ENCODE results near the gene XCR1. TPM values are rescaled to one million over a fixed set of nuclear protein-coding genes. Genes with fewer than 3 reads are reported as not detected.
A peak's percentile ranks its signal among the peaks of the same experiment; 100 is the strongest.

The XCR1 gene
- total and polyA plus RNA-seq, 8 donors = 0.07 to 2.0 (median 0.70) TPM

GRCh38 chr3:45995236-45996192, 31.8 kb downstream of the XCR1 start, which contains the start of gene FYCO1:
Gene FYCO1 (minus strand): TSS chr3:45995824. CDS start chr3:45984910, 10,914 bp downstream.
- Histone ChIP-seq H3K4me3 (peak within 1 kb of the TSS; percentile 70 to 96), H3K27ac (peak within 1 kb of the TSS; percentile 87 to 91), H3K9me3 (no peaks in the 10 kb centered on the region), H3K36me3 (no peaks in the 10 kb centered on the region), H3K27me3 (no peaks in the 10 kb centered on the region), H3K4me1 (peaks cover 23 to 49% of the 10 kb centered on the region in 2 donors)
- TF ChIP-seq CTCF (IDR thresholded peaks at IDR 0.05) = peak in 1 of 2 donors; percentile 9
- intact Hi-C loops (cut with DNase I) = no loop called here
- peak; percentile 84 to 99 (median 94) for DNase-seq
- peak; percentile 98 for ATAC-seq

- intact Hi-C loops (cut with DNase I) = no loop called here
- Histone ChIP-seq H3K36me3 (no peaks in the 10 kb centered on the region), H3K4me1 (peaks cover 26 to 57% of the 10 kb centered on the region in 2 donors), H3K9me3 (no peaks in the 10 kb centered on the region), H3K4me3 (peak overlapping the region; percentile 70 to 96), H3K27ac (peak overlapping the region; percentile 87 to 91), H3K27me3 (no peaks in the 10 kb centered on the region)
- no peak for TF ChIP-seq CTCF (IDR thresholded peaks at IDR 0.05)
- ATAC-seq (peak; percentile 48), DNase-seq (no peak)
These were observed 32.7 kb downstream of the XCR1 start for GRCh38 chr3:45994419-45995235.

- no peak for ATAC-seq
- intact Hi-C loops (cut with DNase I) = no loop called here
These were observed 33.8 kb downstream of the XCR1 start for GRCh38 chr3:45993421-45994027.

GRCh38 chr3:45992821-45993221, 34.5 kb downstream of the XCR1 start:
- Histone ChIP-seq H3K4me1 (peaks cover 39 to 75% of the 10 kb centered on the region in 2 donors), H3K4me3 (no peak overlapping the region), H3K27me3 (no peaks in the 10 kb centered on the region), H3K9me3 (no peaks in the 10 kb centered on the region), H3K36me3 (no peaks in the 10 kb centered on the region), H3K27ac (peak overlapping the region; percentile 2 to 41)
- ATAC-seq (no peak), DNase-seq (no peak)
- TF ChIP-seq CTCF (IDR thresholded peaks at IDR 0.05) = no peak
- intact Hi-C loops (cut with DNase I) = no loop called here

More at GRCh38 chr3:45993421-45994027, 33.8 kb downstream of the XCR1 start:
- H3K27me3 ChIP-seq = no peaks in the 10 kb centered on the region
- H3K9me3 ChIP-seq = no peaks in the 10 kb centered on the region
- TF ChIP-seq CTCF (IDR thresholded peaks at IDR 0.05) = no peak
- no peak for DNase-seq
- peaks cover 32 to 68% of the 10 kb centered on the region in 2 donors for H3K4me1 ChIP-seq
- no peaks in the 10 kb centered on the region for H3K36me3 ChIP-seq
- H3K27ac ChIP-seq = peak overlapping the region; percentile 2 to 41
- H3K4me3 ChIP-seq = no peak overlapping the region
